Subcutaneous adipose tissue (tissue), 4 donors: ENCODE data around the gene PLEKHA5. TPM values are rescaled to one million over a fixed set of nuclear protein-coding genes. Genes with fewer than 3 reads are reported as not detected.

ENCODE experiments used
- CTCF ChIP-seq: fragments of 450-650 bp; IDR thresholded peaks from one replicate; pipeline ENCODE4 v1.5.1; 2016; ENCODE audit warnings: low read depth, mild to moderate bottlenecking, control low read depth, antibody characterized with exemption, moderate library complexity
- total RNA-seq, 4 donors: library from RNA; depleted of rRNA; stranded (reverse); fragments of >200 nt; gene quantifications; one replicate each; pipeline ENCODE4 v1.1.0, GENCODE V29; 2016

PLEKHA5 gene
- total RNA-seq, 4 donors from 2014 or later: 22.3 to 26.3 (median 24.1) TPM

DNA sequence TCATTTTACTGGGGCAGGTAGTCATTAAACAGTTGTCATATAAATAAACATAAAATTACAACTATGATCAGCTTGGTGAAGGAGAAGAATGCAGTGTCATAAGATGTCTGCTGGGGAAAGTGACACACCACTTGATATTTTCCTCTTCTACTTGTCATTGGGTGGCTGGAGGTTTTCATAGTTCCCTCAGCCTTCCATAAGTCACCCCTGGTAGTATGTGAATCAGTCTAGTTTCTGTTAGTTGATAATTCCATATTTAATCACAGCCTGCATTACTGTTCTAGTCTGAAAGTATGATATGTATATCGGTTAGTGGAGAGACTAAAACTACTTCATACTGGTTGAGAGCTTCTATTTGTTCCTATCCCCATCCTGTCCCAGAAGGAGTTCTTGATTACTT, 38.2 kb downstream of the PLEKHA5 start:
- no peak for TF ChIP-seq CTCF

- no peak for TF ChIP-seq CTCF
These were observed 39.1 kb downstream of the PLEKHA5 start for GRCh38 chr12:19168644-19169043.

GRCh38 chr12:19169222-19169621, 39.7 kb downstream of the PLEKHA5 start:
- TF ChIP-seq CTCF: no peak

DNA sequence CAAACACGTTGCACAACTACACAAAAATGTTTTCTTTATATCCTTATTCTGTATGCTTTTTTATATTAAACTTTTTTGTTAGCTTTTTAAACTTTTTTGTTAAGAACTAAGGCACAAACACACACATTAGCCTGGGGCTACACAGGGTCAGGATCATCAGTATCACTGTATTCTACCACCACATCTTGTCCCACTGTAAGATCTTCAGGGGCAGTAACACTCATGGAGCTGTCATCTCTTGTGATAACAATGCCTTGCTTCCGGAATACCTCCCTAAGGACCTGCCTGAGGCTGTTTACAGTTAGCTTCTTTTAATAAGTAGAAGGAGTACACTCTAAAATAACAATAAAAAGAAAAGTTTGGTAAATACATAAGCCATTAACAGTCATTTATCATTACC, 42.2 kb downstream of the PLEKHA5 start:
- TF ChIP-seq CTCF: no peak

GRCh38 chr12:19177754-19178153, 48.2 kb downstream of the PLEKHA5 start:
- TF ChIP-seq CTCF: no peak

GRCh38 chr12:19179986-19180385, 50.5 kb downstream of the PLEKHA5 start:
- no peak for TF ChIP-seq CTCF

DNA sequence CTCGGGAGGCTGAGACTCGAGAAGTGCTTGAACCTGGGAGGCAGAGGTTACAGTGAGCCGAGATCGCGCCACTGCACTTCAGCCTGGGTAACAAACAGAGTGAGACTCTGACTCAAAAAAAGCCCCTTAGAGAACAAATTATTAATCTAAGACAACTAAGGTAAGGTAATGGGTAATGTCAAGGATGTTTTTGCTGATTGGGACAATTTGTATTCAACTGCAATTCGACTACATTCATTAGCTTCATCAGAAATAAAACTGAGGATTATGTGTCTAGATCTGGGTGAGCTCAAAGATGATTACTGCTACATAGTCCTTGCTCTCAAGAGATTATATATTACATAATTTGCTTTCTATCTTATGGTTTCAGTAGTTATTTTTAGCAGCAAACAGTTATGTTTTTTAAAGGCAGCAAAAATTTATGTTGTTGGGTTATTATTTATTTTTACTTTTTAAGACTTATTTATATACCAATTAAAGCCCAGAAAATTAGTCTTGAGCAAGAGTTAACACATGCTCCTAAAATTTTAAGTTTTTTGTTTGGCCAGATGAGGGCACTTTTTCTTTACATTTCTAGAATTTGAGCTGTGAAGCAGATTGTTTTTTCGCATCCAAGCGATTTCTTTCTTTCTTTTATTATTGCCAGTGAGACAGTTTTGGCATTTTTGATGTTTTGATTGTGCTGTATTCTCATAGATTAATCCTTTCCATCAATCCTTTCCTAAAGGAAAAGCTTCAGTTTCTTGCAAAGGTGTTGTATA, 52.3 kb downstream of the PLEKHA5 start:
- TF ChIP-seq CTCF: no peak
